NB4 (cell line): ENCODE results near the gene LTBP1.

ENCODE experiments used
- POLR2A ChIP-seq: IDR thresholded peaks from 2 replicates; pipeline ENCODE4 v1.6.1; 2011; ENCODE audit warnings: mild to moderate bottlenecking; ENCODE audit not compliant: insufficient read length; ENCODE audit errors: extremely low read depth
- TF ChIP-seq, protein P1 (sequence below): IDR thresholded peaks from one replicate; pipeline ENCODE4 v1.5.1; 2012; ENCODE audit warnings: low read depth, low read length

DNA sequence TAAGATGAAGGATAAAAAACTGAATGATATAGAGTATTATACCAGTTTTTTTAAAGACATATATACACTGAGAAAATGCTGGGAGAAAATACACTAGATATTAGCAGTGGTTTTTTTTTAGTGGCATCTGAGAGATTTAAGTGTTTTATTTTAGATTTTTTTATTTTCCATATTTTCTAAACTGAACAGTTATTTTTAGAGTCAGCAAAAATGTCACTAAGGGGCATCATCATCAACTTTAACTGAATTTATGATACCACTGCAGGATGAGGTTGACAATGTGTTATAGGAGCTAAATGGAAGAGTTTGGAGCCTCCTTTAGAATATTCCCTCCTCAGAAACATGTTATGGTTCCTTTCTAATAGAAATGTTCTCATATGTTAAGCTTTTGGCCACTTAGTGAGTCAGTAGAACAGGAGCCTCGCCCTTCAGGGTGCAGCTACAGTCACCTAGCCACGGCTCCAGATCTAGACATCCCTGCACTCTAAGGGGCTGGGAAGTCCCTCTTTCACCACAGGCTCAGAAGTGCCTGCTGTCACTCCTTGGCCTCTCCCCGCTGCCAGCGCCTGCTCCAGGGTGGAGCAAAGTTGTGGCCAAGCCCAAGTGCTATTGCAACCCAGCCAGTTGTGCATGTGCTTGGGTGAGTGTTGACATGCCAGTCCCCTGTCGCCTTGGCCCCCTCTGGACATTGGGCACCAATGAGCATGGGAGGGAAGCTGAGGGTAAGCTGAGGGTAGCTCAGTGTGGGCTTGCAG, 319.0 kb downstream of the LTBP1 start:
- TF ChIP-seq, protein P1, sequence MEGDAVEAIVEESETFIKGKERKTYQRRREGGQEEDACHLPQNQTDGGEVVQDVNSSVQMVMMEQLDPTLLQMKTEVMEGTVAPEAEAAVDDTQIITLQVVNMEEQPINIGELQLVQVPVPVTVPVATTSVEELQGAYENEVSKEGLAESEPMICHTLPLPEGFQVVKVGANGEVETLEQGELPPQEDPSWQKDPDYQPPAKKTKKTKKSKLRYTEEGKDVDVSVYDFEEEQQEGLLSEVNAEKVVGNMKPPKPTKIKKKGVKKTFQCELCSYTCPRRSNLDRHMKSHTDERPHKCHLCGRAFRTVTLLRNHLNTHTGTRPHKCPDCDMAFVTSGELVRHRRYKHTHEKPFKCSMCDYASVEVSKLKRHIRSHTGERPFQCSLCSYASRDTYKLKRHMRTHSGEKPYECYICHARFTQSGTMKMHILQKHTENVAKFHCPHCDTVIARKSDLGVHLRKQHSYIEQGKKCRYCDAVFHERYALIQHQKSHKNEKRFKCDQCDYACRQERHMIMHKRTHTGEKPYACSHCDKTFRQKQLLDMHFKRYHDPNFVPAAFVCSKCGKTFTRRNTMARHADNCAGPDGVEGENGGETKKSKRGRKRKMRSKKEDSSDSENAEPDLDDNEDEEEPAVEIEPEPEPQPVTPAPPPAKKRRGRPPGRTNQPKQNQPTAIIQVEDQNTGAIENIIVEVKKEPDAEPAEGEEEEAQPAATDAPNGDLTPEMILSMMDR: no peak
- TF ChIP-seq POLR2A: no peak
